Measurements from ENCODE around the gene MS4A8.
"Not testable (repeated sequence)": the region's sequence is repeated elsewhere in the genome, so short reads cannot be mapped to it uniquely, and the experiment has no call there.

MS4A8 gene

DNA sequence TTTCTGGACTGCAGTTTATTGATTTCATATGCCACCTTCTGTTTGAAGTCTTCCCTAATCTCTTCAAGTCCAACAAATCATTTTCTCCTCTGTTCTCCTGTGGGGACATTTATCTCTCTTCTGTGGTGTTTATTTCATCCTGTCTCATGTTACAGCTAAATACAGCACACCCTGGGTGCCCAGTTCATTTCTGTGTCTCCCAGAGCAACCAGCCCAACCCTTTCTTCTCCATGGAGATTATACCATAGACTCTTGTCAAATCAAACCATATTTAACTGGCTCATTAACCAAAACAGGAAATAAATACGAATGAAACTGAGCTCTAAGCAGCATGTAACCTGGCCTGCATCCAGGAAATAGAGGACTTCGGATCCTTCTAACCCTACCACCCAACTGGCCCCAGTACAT is at the start of gene MS4A8:
MS4A8 (plus strand) TSS at position 329 of the 408 bp plus-strand sequence. CDS start 1,249 bp downstream, outside the sequence.
- DNase-seq = no peak

GRCh38 chr11:60657888-60658287 is 41.5 kb upstream of the MS4A8 start:
- no peak for DNase-seq

GRCh38 chr11:60658409-60658808 is 41.0 kb upstream of the MS4A8 start:
- no peak for DNase-seq

- no peak for DNase-seq
Measured at GRCh38 chr11:60672255-60672654, 27.2 kb upstream of the MS4A8 start.

- DNase-seq = not testable (repeated sequence)
Measured at GRCh38 chr11:60678231-60678630, 21.2 kb upstream of the MS4A8 start.

GRCh38 chr11:60679879-60680278 is 19.5 kb upstream of the MS4A8 start:
- no peak for DNase-seq

- no peak for DNase-seq
Measured at GRCh38 chr11:60680455-60681119, 18.8 kb upstream of the MS4A8 start.

GRCh38 chr11:60684541-60684848 is 14.9 kb upstream of the MS4A8 start:
- DNase-seq = not testable (repeated sequence)

DNA sequence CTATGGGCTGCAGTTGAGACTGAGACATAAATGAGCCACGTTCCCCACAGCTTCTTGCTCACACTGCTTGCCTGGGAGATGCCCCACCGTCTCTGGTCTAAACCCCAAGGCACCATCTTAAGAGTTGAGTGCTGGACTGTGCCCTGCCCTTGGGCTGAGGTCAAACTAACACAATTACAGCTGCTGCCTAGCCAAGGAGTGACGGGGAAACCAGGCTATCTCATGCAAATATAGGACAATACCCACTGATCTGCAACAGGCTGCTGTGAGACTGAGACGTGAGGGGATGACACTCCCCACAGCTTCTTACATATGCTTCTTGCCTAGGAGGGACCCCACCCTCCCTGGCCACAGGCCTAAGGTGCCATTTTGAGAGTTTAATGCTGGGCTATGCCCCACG is 7.8 kb upstream of the MS4A8 start:
- no peak for DNase-seq

DNA sequence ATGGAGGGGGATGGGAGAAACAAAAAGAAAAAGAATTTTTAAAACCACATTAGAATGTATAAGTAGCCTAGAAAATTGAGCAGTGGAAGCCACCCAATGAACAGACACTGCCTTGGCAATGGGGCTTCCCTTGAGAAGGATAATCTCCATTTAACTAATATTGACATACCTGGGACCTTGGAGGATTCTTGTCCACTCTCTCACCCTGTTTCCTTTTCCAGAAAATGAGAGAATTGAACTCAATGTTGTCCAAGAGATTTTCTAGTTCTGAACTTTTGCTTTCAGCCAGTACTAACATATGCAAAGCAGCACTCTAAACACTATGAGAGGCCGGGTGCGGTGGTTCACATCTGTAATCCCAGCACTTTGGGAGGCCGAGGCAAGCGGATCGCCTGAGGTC is 524 bp downstream of the MS4A8 start:
- DNase-seq = no peak

DNA sequence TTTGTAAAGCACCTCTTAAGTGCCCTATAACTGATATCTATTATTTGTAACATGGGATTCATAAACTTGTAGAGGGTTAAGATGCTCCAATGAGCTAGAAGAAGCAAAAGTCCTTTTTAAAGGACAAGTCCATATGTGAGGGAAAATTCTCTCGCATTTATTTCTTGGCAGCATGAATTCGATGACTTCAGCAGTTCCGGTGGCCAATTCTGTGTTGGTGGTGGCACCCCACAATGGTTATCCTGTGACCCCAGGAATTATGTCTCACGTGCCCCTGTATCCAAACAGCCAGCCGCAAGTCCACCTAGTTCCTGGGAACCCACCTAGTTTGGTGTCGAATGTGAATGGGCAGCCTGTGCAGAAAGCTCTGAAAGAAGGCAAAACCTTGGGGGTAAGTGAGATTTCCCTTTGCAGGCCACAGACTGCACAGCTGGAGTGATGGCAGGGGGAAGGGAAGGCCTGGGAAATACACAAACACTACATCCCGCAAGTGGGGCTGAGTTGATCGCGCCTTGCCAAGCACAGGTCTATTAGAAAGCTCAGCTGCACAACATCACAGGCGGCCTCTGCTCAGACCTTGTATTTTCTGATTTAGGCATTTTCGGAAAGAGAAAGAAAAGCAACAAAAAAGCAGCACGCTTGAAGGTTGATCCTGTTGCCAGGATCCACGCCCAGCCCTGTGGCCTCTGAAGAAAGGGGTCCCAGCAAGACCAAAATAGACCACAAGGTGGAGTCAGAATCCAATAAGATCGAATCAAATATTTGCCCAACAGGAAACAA is 1.5 kb downstream of the MS4A8 start:
- DNase-seq = no peak

DNA sequence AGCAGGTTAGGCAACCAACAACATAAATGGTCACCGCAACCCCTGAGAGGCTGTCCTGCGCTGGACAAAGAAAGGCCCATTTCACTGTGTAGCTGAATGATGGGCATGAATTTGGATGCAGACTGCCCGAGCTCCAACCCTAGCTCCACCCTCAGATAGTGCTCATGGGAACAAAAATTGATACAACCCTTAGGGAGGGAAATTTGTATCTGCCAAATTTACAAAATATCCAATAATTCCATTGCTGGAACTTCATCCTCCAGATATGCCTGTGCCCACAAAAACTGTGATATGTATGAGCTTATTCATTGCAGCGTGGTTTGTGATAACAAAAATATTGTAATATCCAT is 2.0 kb downstream of the MS4A8 start:
- no peak for DNase-seq

GRCh38 chr11:60703374-60703773 is 4.0 kb downstream of the MS4A8 start:
- DNase-seq = no peak

DNA sequence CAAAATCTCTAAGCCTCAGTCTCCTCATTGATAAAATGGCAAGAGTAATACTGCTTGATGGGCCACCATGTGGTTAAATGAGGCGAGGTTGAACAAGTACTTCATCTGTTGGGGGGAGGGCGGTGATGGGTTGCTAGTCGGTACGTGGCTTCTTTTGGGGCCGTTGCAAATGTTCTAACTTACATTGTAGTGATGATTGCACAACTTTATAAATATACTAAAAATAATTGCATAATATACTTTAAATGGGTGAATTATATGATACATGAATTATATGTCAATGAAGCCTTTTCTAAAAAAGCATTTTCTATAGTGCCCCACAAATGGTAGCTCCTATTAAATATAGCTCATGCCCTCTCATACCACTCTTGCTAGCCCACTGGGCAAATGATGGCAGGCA is 6.5 kb downstream of the MS4A8 start:
- DNase-seq = no peak

DNA sequence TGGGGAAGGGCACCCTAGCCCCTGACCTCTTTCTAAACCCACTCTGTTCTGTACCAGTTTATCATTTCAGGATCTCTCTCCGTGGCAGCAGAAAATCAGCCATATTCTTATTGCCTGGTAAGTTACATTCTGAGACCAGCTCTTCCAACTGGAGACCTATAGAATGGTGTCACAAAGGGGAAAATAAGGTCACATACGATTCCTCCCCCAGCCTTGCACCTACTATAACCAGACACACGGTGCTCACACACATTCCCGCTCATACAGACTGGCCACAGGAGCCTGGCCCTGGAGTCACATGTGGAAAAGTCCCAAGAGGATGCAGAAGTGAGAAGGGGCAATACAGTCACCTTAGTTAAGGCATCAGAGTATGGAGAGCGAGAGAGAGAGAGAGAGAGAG is 7.5 kb downstream of the MS4A8 start:
- no peak for DNase-seq

DNA sequence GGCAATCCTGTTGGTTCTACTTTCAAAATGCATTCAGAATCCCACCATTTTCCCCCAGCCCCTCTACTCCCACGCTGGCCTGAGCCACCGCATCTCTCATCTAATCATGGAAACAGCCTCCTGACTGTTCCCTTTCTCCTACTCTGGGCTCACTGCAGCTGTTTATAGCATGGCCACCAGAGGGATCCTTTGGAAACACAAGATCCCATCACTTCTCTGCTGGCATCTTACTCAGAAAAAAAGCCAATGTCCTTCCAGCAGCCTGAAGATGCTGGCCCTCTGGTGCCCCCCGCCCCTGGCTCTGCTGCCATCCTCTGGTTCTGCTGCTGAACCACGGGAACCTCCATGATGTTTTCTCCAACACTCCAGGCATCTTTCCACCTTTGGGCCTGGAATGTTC is 11.1 kb downstream of the MS4A8 start:
- no peak for DNase-seq

DNA sequence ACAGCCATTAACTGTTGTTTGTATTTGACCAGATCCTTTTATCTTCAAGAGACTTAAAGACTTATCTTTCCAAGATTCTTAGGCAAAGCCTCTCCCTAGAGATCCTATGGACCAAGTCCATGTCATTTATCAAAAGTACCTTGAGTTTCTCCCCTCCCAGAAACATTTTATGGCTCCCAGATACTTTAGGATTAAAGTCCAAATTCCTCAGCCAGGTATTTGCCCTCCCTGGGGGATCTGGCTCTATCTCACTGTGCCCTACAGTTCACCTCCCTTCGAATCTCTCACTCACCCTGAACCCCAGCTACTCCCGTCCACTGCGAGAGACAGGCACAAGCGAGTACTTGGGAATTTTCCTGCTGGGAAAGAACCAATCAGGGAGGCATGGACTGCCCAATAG is 11.9 kb downstream of the MS4A8 start:
- DNase-seq = no peak

DNA sequence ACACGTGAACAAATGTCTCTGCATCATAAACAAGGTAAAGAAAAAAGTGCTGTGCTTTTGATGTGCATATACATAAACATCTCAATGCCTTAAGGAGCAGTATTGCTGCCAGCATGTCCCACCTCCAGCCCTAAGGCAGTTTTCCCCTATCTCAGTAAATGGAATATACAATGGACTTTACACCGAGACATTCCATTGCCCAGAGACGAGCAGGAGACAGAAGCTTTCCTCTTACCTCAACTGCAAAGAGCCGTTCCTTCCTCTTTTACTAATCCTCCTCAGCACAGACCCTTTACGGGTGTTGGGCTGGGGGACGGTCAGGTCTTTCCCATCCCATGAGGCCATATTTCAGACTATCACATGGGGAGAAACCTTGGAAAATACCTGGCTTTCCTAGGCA is 14.0 kb downstream of the MS4A8 start:
- not testable (repeated sequence) for DNase-seq

- no peak for DNase-seq
Measured at GRCh38 chr11:60717956-60718355, 18.5 kb downstream of the MS4A8 start.

GRCh38 chr11:60718524-60719316 is 19.3 kb downstream of the MS4A8 start:
- DNase-seq = no peak

- DNase-seq = no peak
Measured at GRCh38 chr11:60719391-60719790, 20.0 kb downstream of the MS4A8 start.

DNA sequence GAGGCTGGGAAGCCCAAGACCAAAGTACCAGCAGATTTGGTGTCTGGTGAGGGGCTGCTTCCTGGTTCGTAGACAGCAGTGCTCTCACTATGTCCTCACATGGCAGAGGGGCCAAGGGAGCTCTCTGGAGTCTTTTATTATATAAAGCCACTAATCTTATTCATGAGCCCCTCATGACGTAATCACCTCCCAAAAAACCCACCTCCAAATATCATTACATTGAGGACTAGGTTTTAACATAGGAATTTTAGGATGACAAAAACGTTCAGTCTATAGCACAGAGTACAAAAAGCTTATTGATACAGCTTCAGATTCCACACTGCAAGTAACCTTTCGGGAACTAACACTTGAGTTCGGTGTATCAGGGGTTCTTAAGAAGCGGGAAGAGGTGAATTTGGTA is 21.0 kb downstream of the MS4A8 start:
- DNase-seq = no peak

- no peak for DNase-seq
Measured at GRCh38 chr11:60724420-60724819, 25.0 kb downstream of the MS4A8 start, which contains the start of gene MS4A18. Gene MS4A18, plus strand, starts transcription at chr11:60724720.

GRCh38 chr11:60725592-60725991 is 26.2 kb downstream of the MS4A8 start:
- no peak for DNase-seq
